Skeletal muscle cell (primary cell): ENCODE data around the gene RELL1.
"Not testable (repeated sequence)": the region's sequence is repeated elsewhere in the genome, so short reads cannot be mapped to it uniquely, and the experiment has no call there.

Experiments
- DNase-seq: peaks from one replicate; pipeline ENCODE4 v3.0.0-alpha.2; 2010; ENCODE audit warnings: low read depth
- H3K4me3 ChIP-seq: 2 replicates; pipeline ENCODE4 v1.5.1; 2011; ENCODE audit warnings: low read depth, mild to moderate bottlenecking, control low read depth, low read length, moderate library complexity

Gene RELL1

DNA sequence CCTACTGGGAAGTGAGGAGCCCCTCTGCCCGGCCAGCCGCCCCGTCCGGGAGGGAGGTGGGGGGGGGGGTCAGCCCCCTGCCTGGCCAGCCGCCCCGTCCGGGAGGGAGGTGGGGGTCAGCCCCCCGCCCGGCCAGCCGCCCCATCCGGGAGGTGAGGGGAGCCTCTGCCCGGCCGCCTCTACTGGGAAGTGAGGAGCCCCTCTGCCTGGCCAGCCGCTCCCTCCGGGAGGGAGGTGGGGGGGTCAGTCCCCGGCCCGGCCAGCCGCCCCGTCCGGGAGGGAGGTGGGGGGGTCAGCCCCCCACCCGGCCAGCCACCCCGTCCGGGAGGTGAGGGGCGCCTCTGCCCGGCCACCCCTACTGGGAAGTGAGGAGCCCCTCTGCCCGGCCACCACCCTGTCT lies 17.1 kb downstream of the RELL1 start:
- H3K4me3 ChIP-seq, DNase-seq: not testable (repeated sequence)

DNA sequence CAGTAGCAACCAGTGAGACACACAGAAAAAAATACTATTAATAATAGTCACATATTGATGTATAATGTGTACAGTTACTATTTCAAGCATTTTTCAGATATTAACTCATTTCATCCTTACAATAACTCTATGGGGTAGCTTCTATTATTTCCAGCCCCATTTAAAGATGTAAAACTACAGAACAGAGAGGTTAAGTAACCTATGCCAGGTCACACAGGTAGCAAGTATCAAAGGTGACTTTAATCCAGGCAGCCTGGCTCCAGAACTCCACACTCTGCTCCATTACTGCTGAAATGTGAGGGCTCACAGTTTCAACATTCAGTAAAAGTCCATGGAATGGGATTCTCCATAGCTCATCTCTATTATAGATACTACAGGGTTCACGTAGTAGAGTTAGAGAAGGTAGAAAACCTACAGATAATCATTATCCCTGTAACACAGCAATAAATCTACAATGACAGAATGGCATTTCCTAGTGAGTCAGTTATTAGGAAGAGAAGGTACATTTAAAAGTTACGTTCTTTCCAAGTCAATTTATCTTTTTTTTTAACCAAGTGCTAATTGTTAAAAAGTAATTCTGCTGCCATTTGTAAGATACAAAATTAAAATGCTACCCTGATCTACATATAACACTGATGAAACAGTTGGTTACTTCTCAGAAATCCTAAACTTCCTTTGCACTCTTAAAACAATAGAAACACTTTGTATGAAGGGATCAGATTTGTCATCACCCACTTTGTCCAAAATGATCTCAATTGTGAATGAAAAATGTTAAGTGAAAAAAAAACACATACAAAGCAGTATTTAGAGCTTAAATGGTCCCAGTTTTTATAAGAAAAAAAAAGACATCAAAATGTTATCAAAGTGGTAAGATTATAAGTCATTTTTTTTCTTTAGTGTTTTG lies 18.7 kb downstream of the RELL1 start:
- no peak for DNase-seq
- no peak overlapping the region for H3K4me3 ChIP-seq

DNA sequence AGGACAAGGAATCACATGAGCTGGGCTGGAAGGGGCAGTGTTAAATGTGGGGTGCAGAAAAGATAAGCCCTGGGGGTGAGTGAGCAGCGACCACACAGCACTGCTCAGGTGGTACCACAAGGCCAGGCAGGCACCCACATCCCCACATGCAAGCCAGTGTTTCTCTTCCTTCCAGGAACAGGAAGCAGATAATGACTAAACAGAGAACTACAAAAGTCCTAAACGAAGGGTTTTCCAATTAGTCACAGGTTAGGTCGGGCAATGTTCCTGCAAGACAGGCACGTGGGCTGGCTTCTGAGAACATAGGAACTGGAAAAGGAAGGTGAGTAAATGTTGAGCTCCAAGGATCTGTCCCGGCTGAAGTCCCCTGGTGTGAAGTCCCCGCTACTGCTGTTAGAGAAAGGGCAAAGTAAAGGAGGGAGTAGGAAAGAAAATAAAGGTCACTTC lies 19.5 kb downstream of the RELL1 start:
- H3K4me3 ChIP-seq = no peak overlapping the region
- peak; percentile 76 for DNase-seq

GRCh38 chr4:37665333-37666320 lies 20.5 kb downstream of the RELL1 start:
- no peak overlapping the region for H3K4me3 ChIP-seq
- no peak for DNase-seq

- DNase-seq = no peak
- no peak overlapping the region for H3K4me3 ChIP-seq
Observed at GRCh38 chr4:37664696-37665095, 21.5 kb downstream of the RELL1 start.

DNA sequence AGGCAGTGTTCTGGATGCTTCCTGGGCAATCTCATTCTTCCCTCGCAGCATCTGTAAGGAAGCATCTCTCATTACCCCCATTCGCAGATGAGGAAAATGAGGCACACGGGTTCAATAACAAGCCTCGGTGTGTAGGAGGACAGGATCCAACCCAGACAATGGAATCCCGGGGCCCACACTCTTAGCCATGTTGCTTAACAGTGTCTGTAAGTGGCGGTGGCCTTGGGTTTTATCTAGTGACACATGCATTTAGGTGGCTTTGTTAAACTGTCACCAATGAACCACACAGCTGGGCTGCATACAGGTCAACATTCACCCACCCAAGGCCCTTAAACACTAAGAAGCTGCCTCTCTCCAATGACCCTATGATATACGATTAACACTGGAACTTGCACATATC lies 22.6 kb downstream of the RELL1 start:
- no peak for DNase-seq
- H3K4me3 ChIP-seq = no peak overlapping the region

DNA sequence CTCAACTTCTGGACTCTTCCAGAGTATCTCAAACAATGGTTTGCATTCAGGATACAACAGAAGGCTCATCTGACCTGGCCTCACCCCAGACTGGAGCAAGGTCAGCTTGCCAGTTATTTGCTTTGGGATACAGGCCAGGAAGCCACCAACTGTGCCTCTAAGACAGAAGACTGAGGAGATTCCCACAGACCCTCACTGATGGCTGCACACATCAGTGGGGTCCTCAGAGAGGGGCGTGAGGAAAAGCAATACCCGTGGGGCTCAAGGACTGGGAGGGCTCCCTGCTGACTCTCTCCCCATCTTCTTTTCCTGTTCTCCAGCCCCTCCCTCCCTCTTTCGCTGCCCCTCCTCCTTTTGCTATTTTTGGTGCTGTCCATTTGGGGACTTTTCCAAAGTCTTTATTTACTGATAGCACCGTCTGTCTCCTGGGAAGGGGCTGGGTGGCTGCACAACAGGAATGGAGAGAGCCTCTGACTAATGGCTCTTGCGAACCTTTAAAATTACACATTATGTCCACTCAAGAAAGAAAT lies 23.2 kb downstream of the RELL1 start:
- no peak for DNase-seq
- no peak overlapping the region for H3K4me3 ChIP-seq

DNA sequence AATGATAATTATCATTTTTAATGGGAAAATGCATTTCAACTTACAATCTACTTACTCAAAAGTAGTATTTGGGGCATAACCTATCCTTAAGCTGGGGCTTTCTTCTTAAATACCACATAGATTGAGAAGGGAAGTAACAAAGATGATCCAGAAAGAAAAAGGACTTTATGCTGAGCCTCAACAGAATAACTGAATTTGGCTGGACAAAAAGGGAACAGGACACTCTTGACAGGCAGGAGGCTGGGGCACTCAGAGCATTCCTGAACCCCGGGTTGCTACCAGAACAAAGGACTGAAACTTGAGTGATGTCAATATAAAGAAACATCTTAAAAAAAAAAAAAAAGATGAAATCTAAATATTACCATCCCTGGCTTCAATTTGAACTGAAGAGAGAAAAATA lies 23.9 kb downstream of the RELL1 start:
- DNase-seq = no peak
- H3K4me3 ChIP-seq = no peak overlapping the region

DNA sequence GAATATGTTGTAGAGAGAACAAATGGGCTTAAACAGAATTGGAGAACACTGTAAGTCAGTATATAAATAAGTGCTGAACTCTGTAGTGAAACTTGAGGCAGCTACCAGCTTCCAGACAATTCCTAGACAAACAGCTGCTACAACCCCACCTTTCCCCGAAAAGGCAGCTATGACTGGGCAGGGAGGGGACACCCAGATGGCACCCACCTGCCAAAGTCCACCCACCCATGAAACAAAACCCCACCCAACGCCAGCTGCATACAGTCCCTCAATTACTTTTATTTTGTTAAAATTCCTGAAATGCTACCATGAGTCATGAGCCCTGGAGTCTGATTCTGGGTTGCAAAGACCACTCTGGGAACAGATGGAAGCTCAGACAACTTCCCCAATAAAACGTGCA lies 24.4 kb downstream of the RELL1 start:
- DNase-seq = peak; percentile 59
- no peak overlapping the region for H3K4me3 ChIP-seq

GRCh38 chr4:37659696-37660095 lies 26.5 kb downstream of the RELL1 start:
- H3K4me3 ChIP-seq = no peak overlapping the region
- no peak for DNase-seq

DNA sequence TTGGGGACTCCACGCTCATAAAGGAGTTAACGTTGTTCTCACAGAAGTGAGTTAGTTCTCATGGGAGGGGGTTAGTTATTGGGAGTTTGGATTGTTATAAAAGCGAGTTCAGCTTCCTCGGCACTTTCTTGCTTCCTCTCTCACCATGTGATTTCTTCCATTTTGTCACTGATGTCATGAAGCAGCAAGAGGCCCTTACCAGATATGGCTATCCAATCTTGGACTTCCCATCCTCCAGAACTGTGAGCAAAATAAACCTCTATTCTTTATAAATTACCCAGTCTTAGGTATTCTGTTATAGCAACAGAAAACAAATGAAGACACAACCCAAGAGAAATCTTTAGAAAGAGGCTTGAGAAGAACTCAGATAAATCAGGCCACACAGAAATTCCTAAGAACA lies 29.5 kb downstream of the RELL1 start:
- DNase-seq = no peak
- H3K4me3 ChIP-seq = no peak overlapping the region

DNA sequence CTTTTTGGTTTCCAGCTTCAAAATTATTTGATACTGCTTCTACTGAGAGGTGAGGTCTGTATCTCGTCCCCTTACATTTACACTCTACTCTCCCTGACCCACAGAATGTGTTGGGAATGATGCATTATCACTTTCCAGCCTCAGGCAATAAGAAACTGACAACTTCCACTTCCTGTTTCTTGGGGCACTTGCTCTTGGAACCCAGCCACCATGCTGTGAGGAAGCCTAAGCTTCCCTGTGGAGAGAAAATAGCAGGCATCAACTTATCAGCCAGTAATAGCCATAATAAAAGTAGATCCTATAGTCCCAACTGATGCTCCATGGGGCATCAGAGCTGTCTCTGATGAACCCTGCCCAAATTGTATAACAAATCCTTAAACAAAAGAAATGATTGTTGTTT lies 32.6 kb downstream of the RELL1 start:
- H3K4me3 ChIP-seq = no peak overlapping the region
- no peak for DNase-seq

DNA sequence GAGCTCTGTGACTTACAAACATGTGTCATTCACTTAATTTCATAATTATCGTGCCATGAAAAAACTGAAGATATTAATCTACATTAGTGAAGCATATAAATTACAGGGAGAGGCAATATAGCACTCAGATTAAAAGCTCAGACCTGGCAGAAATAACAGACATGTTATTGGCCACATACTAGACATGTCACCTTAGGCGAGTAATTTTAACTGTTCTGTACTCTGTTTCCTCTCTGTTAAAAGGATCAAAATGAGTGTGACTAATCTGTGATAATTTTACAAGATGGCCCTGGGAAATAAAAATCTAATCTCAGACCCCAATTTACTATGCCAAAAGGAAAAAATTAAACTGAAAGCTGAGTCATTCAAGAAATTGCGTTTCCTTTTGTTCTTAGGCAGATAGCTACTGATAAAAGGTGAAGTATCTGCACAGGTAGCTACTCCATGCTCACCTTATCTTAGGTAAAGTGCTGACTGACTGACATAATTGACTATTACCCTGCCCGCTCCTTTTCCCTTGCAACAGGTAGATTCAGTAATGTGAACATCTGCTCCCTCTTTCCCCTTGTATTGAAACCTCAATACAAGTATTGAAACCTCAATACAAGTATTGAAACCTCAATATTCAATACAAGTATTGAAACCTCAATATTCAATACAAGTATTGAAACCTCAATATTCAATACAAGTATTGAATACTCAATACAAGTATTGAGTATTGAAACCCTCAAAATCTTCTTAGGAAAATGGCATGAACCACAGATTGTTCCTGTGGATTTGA lies 33.2 kb downstream of the RELL1 start:
- no peak overlapping the region for H3K4me3 ChIP-seq
- no peak for DNase-seq

DNA sequence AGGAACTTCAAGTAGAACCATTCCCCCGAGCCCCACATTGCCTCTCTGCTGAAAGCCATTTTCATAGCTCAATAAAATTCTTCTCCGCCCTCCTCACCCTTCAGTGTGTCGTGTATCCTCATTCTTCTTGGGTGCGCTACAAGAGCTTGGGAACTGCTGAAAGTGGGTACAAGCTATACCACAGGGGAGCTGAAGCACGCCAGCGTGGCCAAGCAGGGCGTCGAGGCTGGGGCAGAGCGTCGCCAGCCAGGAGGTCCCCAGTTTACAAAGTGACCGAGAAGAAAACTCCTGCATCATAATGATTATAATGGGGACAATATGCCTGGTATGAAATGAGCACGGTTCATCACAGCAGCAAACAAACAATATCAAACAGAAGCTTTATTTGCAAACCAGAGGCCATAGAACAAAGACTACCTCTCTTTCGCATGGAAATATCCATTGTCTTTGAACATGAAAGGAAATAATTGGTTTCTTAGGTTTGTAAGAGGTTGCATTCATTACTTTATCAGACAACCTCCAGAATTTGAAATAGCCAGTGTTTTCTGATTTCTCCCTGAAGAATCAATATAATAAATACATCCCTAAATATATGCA lies 34.3 kb downstream of the RELL1 start:
- no peak for DNase-seq
- H3K4me3 ChIP-seq = no peak overlapping the region

GRCh38 chr4:37650481-37650880 lies 35.7 kb downstream of the RELL1 start:
- no peak overlapping the region for H3K4me3 ChIP-seq
- no peak for DNase-seq

GRCh38 chr4:37649268-37649667 lies 36.9 kb downstream of the RELL1 start:
- no peak for DNase-seq
- H3K4me3 ChIP-seq = no peak overlapping the region

- no peak overlapping the region for H3K4me3 ChIP-seq
- DNase-seq = peak; percentile 91
Observed at GRCh38 chr4:37648084-37648817, 37.9 kb downstream of the RELL1 start.

GRCh38 chr4:37646247-37646646 lies 39.9 kb downstream of the RELL1 start:
- H3K4me3 ChIP-seq = no peak overlapping the region
- DNase-seq = no peak
